GM19240 (cell line): ENCODE measurements around the gene SLAMF9.
A peak's percentile ranks its signal among the peaks of the same experiment; 100 is the strongest.

Source experiments
- DNase-seq: peaks from one replicate; pipeline ENCODE4 v3.0.0; 2011; ENCODE audit warnings: low spot score; ENCODE audit not compliant: insufficient read length

SLAMF9 gene

DNA sequence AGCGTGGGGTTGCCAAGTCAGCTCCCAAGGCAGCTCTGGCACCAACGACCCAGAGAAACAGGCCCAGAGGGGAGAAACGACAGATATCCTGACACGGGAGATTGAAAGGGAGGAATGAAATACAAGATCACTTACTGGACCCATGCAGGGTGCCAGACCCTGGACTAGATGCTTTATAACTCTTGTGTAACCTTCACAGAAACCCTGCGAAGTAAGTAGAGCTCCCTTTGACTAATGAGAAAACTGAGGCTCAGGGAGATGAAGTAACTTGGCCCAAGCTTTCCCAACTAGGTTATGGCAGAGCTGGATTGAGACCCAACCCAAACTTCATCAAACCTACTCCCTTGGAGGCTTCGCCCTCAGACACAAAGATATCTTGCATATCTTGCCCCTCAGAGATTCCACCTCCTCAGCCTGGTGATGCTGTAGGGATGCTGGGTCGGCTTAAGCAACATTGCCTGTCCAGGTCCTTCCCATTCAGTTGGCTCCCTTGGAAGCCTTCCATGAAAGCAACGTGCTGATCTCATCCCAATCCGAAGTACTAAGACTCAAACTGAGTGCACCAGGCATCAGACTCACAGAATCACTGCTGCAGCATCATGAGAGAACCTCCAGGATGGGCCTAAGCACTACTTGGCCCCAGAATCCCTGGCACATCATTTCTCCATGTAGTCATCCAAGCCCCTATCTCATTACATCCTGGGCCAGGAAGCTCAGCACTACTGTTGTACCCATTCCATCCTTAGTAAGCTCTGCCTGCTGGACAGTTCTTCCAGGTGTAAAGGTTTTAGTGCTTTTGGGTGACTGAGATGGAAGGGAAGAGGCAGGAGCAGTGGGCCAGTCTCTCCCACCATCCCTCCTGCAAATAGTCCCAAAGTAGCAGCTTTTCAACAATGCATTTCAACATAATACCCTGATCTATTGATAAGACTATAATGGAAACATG is 7.5 kb downstream of the SLAMF9 start:
- no peak for DNase-seq

GRCh38 chr1:159945483-159946241 is 8.4 kb downstream of the SLAMF9 start, which contains the start of gene IGSF9:
IGSF9 (minus strand) TSS chr1:159945613; CDS start chr1:159943454, 2,159 bp downstream.
- DNase-seq = no peak

DNA sequence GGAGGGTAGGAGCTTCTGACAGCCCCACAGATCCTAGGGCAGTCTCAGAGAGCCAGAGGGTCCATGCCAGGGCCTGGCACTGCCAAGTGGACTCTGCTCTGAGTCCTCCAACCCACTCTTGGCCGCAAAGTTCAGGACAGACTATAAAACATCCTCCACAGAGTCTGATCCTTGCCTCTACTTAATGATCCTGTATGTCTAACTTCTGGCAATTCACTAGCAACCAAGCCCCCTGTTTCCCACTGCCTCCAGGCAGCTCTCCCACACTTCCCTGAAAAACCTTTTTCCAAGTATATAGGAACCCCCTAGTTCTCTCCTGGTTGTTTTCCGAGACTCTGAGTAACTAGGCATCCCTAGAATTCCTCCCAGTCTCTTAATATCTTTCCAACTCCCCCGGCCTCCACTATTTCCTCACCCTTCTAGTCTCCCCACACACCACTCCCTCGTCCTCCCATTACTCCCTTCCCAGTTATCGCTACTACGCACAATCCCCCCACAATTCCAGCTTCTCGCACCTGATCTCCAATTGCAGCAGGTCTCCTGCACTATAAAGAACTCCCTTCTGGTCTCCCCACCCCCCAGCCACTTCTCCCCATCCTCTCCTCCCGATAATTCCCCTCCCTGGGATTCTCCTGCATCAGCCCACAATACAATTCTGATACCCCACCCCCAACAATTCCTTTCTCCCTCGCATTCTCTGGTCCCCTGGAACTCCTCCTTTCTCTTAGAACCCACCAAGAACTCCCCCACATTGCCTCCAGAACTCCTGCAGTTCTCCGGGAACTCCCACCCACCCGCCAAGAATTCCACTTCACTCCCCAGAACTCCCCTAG is 9.2 kb downstream of the SLAMF9 start:
- DNase-seq = no peak

- no peak for DNase-seq
Measured at GRCh38 chr1:159943908-159944622, 10.0 kb downstream of the SLAMF9 start.

DNA sequence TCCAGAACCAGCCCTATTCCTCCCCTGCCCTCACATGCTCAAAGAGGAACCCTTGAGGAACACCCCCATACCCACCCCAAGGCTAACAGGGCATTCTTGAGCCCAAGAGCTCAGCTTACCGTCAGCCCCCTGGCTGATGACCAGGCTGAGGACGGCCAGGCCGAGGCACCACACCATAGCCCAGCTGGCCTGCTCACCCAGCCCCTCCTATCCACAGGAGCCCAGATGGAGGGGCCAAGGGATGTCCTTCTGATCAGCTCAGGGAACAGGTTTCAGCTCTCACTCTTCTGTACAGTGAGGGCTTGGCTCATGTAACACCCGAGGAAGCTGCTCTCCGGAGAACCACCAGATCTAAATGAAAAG is 10.8 kb downstream of the SLAMF9 start:
- DNase-seq = no peak

DNA sequence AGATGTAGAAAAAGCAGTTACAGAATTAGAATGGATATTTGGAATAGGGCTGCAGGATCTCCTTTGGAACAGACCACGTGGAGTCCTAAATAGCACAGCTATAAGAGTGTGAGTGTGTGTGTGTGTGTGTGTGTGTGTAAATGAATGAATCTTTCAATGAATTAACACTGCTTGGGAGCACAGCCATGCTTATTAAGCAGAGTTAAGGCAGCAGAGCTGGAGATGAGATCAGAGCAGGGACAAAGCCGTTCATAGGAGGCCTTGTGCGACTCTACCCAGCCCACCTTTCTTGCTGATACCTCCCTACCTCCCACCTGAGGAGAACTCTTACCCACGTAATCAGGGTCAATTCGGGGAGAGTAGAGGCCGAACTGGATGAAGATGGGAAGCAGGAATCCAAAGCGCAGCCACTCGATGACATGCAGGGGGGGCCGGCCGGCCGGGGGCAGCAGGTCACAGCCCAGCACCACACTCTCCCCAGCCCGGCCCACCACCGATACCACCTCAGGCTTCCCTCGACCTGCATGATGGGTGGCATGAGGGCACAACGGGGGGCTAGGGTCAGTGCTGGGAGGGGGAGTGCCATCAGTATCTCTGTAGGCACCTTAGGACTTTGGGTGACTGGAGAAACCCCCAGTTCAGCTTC is 11.3 kb downstream of the SLAMF9 start:
- DNase-seq = no peak

DNA sequence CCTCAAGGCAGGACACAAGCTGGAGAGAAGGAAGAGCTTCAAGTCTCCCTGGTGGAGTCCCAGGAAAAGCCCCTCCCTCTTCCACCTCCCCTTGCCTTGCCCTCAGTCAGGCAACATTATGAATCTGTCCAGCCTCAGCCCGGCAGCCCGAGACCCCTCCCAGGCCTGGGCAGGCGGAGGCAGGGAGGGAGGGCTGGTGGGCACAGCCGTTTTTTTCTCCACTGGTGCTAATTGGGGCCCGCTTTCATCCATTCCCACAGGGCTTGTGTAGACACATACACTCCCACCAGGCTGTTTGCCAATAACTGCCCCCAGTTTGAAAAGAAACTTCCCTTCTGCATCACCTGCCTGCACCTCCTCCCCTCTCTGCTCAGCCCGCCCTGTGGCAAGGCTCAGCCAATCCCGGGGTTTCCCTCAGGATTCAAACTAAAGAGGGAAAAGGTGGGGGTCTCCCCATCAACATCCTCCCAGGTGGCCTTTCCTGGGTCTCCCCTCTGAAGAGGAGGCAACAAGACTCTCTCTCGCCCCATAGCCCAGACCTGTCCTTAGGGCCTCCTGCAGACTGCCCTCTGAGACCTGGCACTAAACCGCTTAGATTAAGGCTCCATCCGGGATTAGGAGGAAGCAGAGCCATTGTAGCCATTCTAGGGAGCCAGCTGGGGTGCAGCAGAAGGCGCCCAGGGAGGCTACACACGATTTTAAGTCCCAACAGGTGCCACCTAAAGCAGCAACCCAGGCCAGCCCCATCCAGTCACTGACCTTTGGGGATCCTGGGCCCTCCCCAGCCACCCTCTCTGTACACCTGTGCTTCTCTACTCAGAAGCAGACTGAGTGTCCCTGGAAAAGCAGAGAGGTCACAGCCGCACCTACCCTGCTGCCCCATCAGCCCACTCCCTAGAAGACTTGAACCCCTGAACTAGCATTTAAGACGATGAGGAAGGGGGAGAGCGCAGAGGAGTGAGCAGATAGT is 12.2 kb downstream of the SLAMF9 start:
- no peak for DNase-seq

GRCh38 chr1:159941141-159941540 is 12.9 kb downstream of the SLAMF9 start:
- DNase-seq = no peak

DNA sequence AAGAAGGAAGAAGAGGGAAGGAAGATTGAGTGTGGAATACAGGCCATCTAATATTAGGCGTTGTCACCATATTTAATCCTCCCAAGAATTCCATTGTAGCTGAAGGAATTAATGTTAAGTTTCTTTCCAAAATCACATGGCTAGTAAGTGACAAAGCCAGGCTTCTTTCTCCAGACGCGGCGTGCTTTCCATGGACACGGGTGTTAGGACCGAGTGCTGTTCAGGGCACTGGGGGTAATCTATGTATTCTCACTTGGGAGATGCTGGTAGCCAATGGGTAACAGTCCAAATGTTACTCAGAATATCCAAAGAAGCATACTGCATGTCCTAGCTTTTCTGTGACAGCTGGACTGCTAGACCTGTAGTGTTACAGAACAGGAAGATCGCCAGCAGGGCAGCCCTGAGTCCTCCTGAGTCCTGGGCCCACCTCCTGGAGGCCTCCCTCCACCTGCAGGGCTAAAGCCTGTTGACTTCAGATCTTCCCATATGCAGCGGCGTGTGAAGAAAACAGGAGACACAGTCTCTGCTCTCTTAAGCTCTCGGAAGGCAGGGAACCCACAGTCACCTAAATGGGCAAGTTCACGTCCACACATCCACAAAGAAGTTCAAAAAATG is 13.9 kb downstream of the SLAMF9 start:
- DNase-seq = no peak

DNA sequence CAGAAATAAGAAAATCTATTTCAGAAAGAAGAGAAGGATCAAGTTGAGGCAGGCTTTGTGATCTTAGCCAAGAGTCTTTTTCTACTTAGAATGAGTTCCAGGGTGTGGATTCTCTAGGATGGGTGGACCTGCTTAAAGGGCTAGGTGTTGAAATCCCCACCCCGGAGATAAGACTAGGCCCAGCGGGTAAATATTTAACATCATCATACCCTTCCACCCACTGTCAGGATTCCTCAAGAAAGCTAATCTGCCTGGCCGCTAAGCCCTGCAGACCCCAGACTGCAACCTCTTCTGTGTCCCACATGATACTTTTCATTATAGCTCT is 14.4 kb downstream of the SLAMF9 start:
- DNase-seq = no peak

DNA sequence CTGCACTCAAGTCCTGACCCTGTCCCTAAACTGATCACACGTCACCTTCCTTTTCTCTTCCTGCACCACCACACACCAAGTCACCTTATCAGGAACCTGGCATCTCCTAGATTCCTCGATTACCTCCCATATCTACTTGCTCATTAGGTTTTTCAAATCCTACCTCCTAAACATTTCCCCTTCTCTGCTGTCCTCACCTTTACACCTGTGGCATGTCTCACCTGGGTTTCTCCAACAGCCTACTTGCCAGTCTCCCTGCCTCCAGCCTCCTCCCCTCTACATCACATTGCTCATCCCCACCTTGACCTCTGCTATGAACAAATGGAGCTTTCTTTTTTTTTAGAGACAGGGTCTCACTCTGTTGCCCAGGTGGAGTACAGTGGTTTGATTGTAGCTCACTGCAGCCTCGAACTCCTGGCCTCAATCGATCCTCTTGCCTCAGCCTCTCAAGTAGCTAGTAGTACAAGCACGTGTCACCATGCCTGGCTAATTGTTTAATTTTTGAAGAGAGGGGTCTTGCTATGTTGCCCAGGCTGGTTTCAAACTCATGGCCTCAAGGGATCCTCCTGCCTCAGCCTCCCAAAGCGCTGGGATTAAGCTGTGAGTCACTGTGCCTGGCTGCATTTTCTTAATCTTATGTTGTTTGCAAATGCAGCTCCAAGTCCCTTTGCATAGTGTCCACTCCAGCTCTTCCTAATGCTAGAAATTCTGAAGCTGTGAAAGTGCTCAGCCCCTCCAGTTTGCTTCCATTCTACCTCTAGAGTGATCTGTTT is 14.9 kb downstream of the SLAMF9 start:
- no peak for DNase-seq

DNA sequence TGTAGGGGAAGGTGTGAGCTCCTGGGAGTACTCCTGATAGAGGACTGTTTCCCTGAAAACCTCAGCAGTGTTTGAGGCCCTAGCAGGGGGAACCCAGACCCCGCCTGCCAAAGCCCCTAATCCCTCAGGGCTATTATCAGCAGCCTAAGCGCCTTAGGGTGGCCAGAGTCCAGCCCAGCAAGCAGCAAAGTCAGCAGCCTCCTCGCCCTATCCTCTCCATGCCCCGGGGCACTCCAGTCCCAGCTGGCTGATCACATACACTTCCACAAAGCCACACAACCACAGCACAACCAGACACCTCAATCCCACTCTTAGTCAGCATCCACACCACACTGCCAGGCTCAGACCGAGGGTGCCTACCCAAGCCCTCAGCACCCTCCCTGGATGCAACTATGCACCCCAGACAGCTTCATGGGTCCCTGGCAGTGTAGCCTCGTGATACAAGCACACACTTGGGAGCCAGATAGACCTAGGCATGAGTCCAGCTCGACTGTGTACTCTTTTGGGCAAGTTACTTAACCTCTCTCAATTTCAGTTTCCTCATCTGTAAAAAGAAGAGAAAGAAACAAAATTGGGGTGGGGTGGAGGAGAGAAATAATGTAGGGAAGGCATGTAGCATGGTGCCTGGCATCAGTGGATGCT is 15.7 kb downstream of the SLAMF9 start:
- no peak for DNase-seq

GRCh38 chr1:159937054-159937750 is 16.8 kb downstream of the SLAMF9 start:
- DNase-seq = no peak

DNA sequence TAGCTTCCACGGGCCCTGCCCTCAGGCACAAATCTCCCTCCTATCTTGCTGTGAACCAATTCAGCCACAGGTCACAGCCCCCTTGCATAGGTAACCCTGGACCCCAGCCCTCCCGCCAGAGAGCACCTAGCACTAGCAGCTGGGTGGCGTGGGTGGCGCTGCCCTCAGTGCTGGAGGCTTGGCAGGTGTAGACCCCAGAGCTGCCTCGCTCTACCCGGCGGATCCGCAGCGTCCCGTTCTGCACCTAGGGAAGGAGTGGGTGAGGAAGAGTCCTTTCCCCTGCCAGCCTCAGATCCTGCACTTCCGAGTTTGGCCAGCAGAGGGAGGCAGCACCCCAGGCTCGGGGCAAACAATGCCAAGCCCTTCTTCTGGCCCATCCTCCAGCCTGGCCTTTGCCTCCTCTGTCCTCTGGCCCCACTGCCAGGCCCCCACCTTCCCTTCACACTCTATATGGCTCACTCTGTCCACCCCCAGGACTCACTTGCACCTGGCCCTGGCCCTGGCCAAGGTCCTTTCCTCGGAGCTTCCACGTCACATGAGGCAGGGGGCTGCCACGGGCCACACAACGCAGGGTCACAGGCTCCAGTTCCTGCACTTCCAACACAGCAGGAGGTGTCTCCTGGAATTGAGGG is 17.6 kb downstream of the SLAMF9 start:
- peak; percentile 86 for DNase-seq

- DNase-seq = no peak
Measured at GRCh38 chr1:159935719-159936272, 18.2 kb downstream of the SLAMF9 start.

- no peak for DNase-seq
Measured at GRCh38 chr1:159935305-159935704, 18.7 kb downstream of the SLAMF9 start.
